PC-9 (cell line): ENCODE data around the gene PGK1. TPM values are rescaled to one million over a fixed set of nuclear protein-coding genes. Genes with fewer than 3 reads are reported as not detected.

Experiments used
- BruUV-seq: library from RNA; stranded (reverse); fragments of 400-500 nt; replicated peaks from 2 replicates; lab custom pipeline; 2021; lab: Mats Ljungman, UMichigan
- CTCF ChIA-PET: fragments of 300-600 bp; sonication (Branson Sonifier 250); formaldehyde crosslinking; loops from one replicate; lab custom pipeline; 2022; ENCODE audit warnings: antibody characterized with exemption; lab: Charles Lee
- POLR2A ChIA-PET: fragments of 300-600 bp; sonication (Branson Sonifier 250); formaldehyde crosslinking; loops from one replicate; lab custom pipeline; 2022; ENCODE audit warnings: antibody characterized with exemption; ENCODE audit not compliant: unreplicated experiment; lab: Charles Lee
- DNase-seq, 2 experiments: peaks; one replicate each; pipeline versions ENCODE4 v3.0.0 to v3.0.0-alpha.2; 2015 to 2022; ENCODE audit warnings: mixed read lengths in 1 of 2
- H2AFZ ChIP-seq: fragments of 200-600 bp; sonication (generic); 2 replicates; pipeline ENCODE4 v1.8.1; 2017; ENCODE audit warnings: antibody characterized with exemption
- H3F3A ChIP-seq: fragments of 200-600 bp; sonication (generic); 2 replicates; pipeline ENCODE4 v1.8.1; 2017; ENCODE audit warnings: antibody characterized with exemption, mild to moderate bottlenecking, low read depth; ENCODE audit not compliant: insufficient read depth
- H3K27ac ChIP-seq: fragments of 200-600 bp; sonication (generic); 2 replicates; pipeline ENCODE4 v1.6.1; 2016; ENCODE audit warnings: mixed run types
- H3K27me3 ChIP-seq: fragments of 200-600 bp; sonication (generic); 2 replicates; pipeline ENCODE4 v1.6.1; 2016; ENCODE audit warnings: low read depth, mixed run types; ENCODE audit not compliant: insufficient read depth
- H3K36me3 ChIP-seq: fragments of 200-600 bp; sonication (generic); 2 replicates; pipeline ENCODE4 v1.6.1; 2016; ENCODE audit warnings: low read depth, mixed run types
- H3K4me1 ChIP-seq: fragments of 200-600 bp; sonication (generic); replicated peaks from 2 replicates; pipeline ENCODE4 v1.6.1; 2016; ENCODE audit warnings: mixed run types; ENCODE audit not compliant: insufficient read depth
- H3K4me2 ChIP-seq: fragments of 200-600 bp; sonication (generic); 2 replicates; pipeline ENCODE4 v1.6.1; 2017; ENCODE audit warnings: mixed run types
- H3K4me3 ChIP-seq: fragments of 200-600 bp; sonication (generic); 2 replicates; pipeline ENCODE4 v1.6.1; 2016; ENCODE audit warnings: mixed run types
- H3K79me2 ChIP-seq: fragments of 200-600 bp; sonication (generic); 2 replicates; pipeline ENCODE4 v1.6.1; 2017; ENCODE audit warnings: low read depth, mixed run types
- H3K9me2 ChIP-seq: fragments of 200-600 bp; sonication (generic); 2 replicates; pipeline ENCODE4 v1.8.1; 2017; ENCODE audit warnings: mild to moderate bottlenecking; ENCODE audit not compliant: insufficient read depth
- H3K9me3 ChIP-seq: fragments of 200-600 bp; sonication (generic); 2 replicates; pipeline ENCODE4 v1.8.1; 2016; ENCODE audit warnings: low read depth; ENCODE audit not compliant: insufficient read depth
- H4K20me1 ChIP-seq: fragments of 200-600 bp; sonication (generic); 2 replicates; pipeline ENCODE4 v1.8.1; 2017; ENCODE audit not compliant: insufficient read depth
- CTCF ChIP-seq: fragments of 200-600 bp; sonication (generic); conservative IDR thresholded peaks from 2 replicates; pipeline ENCODE4 v1.6.1; 2017; ENCODE audit warnings: mixed run types, antibody characterized with exemption, mild to moderate bottlenecking, moderate library complexity
- EZH2 ChIP-seq: fragments of 200-600 bp; sonication (generic); IDR thresholded peaks from 2 replicates; pipeline ENCODE4 v1.8.0; 2017; ENCODE audit warnings: antibody characterized with exemption, low read depth
- intact Hi-C: fragments of 100-400 bp; cut with micrococcal nuclease; formaldehyde crosslinking; loops from one replicate; pipeline ENCODE4 v1.10.0; 2022; ENCODE audit not compliant: unreplicated experiment
- total RNA-seq: library from RNA; stranded (reverse); gene quantifications from 2 replicates; pipeline ENCODE4 v1.2.3, GENCODE V29; 2021

The PGK1 gene
- total RNA-seq, 1 experiment from 2014 or later = 409 TPM

GRCh38 chrX:78129714-78130113 lies 25.7 kb downstream of the PGK1 start:
- CTCF ChIA-PET = no interaction called here
- intact Hi-C loops = loop anchor here (10.0 kb wide), 1 partner anchor 225 kb away; no protein-coding TSS in a partner anchor

GRCh38 chrX:78130396-78130795 lies 26.3 kb downstream of the PGK1 start:
- POLR2A ChIA-PET = interaction anchor here (0.7 kb wide), 1 partner anchor 570 kb away, joined by 8 read pairs; no protein-coding TSS in a partner anchor
- Histone ChIP-seq H3K4me2 (no peak overlapping the region), H3K9me3 (no peaks in the 10 kb centered on the region), H3F3A (peaks cover 27% of the 10 kb centered on the region), H3K27me3 (no peaks in the 10 kb centered on the region), H2AFZ (no peak overlapping the region), H3K27ac (no peak overlapping the region), H3K4me3 (no peak overlapping the region), H3K79me2 (no peaks in the 10 kb centered on the region), H3K36me3 (no peaks in the 10 kb centered on the region), H3K4me1 (no peaks in the 10 kb centered on the region), H3K9me2 (no peaks in the 10 kb centered on the region), H4K20me1 (no peaks in the 10 kb centered on the region; the same call in 1 of the 2 replicates)
- BruUV-seq = no TSS peak
- CTCF ChIA-PET = no interaction called here
- DNase-seq = no peak
- intact Hi-C loops = no loop called here
- TF ChIP-seq EZH2 (no peak), CTCF (no peak)

More at GRCh38 chrX:78129714-78130113, 25.7 kb downstream of the PGK1 start:
- POLR2A ChIA-PET = no interaction called here
- H3K4me3 ChIP-seq = no peak overlapping the region
- no peak for TF ChIP-seq EZH2
- no peak for TF ChIP-seq CTCF
- H3K27me3 ChIP-seq = no peaks in the 10 kb centered on the region
- no peak overlapping the region for H2AFZ ChIP-seq
- H3K79me2 ChIP-seq = no peaks in the 10 kb centered on the region
- no peaks in the 10 kb centered on the region for H3K9me3 ChIP-seq
- H3K27ac ChIP-seq = no peak overlapping the region
- no peak overlapping the region for H3K4me2 ChIP-seq
- no TSS peak for BruUV-seq
- no peaks in the 10 kb centered on the region for H3K9me2 ChIP-seq
- DNase-seq = no peak
- no peaks in the 10 kb centered on the region for H3K4me1 ChIP-seq
- H3F3A ChIP-seq = peaks cover 28% of the 10 kb centered on the region
- H4K20me1 ChIP-seq = peaks cover 5% of the 10 kb centered on the region; the same call in 1 of the 2 replicates
- no peaks in the 10 kb centered on the region for H3K36me3 ChIP-seq

GRCh38 chrX:78131117-78131516 lies 27.1 kb downstream of the PGK1 start:
- Histone ChIP-seq H3K27ac (no peak overlapping the region), H3K27me3 (no peaks in the 10 kb centered on the region), H3F3A (peaks cover 25% of the 10 kb centered on the region), H2AFZ (no peak overlapping the region), H3K9me3 (no peaks in the 10 kb centered on the region), H3K36me3 (no peaks in the 10 kb centered on the region), H3K4me3 (no peak overlapping the region), H4K20me1 (no peaks in the 10 kb centered on the region), H3K79me2 (no peaks in the 10 kb centered on the region), H3K4me2 (no peak overlapping the region), H3K9me2 (no peaks in the 10 kb centered on the region), H3K4me1 (no peaks in the 10 kb centered on the region)
- BruUV-seq = no TSS peak
- CTCF ChIA-PET = no interaction called here
- TF ChIP-seq EZH2 (no peak), CTCF (no peak)
- POLR2A ChIA-PET = interaction anchor here (0.7 kb wide), 1 partner anchor 571 kb away, joined by 8 read pairs; no protein-coding TSS in a partner anchor
- intact Hi-C loops = no loop called here
- no peak for DNase-seq
